Measurements from ENCODE around the gene TMEM235. TPM values are rescaled to one million over a fixed set of nuclear protein-coding genes. Genes with fewer than 3 reads are reported as not detected.

The TMEM235 gene
- total RNA-seq, 1 experiment from 2014 or later = not detected

GRCh38 chr17:78263063-78263735 is 31.8 kb downstream of the TMEM235 start:
- in situ Hi-C loops (cut with HindIII; ENCODE audit: low pct_unique_long_range_greater_than_20kb, low sequenced_read_pairs) = no loop called here
- no peak for DNase-seq (ENCODE audit: low read depth, low spot score)

- in situ Hi-C loops (cut with HindIII; ENCODE audit: low pct_unique_long_range_greater_than_20kb, low sequenced_read_pairs) = no loop called here
These were observed 32.4 kb downstream of the TMEM235 start for GRCh38 chr17:78263736-78264340.

GRCh38 chr17:78264590-78264989 is 33.2 kb downstream of the TMEM235 start:
- no peak for DNase-seq (ENCODE audit: low read depth, low spot score)
- in situ Hi-C loops (cut with HindIII; ENCODE audit: low pct_unique_long_range_greater_than_20kb, low sequenced_read_pairs) = no loop called here

More at GRCh38 chr17:78263736-78264340, 32.4 kb downstream of the TMEM235 start:
- no peak for DNase-seq (ENCODE audit: low read depth, low spot score)

DNA sequence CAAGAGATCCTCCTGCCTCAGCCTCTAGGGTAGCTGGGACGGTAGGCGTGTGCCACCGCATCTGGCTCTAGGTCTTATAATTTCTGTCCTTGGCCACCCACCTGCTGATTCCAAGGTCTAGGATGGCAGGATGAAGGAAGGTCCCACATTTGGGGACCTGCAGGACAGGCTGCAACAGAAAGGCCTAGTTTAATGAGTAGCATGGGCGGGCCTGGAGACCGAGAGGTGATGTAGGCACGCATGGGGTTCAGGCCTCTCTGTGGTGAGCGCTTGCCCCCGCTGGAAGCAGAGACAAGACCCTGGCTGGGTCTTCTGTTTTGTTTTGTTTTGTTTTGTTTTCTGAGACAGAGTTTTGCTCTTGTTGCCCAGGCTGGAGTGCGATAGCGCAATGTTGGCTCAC is 33.7 kb downstream of the TMEM235 start:
- DNase-seq (ENCODE audit: low read depth, low spot score) = no peak
- in situ Hi-C loops (cut with HindIII; ENCODE audit: low pct_unique_long_range_greater_than_20kb, low sequenced_read_pairs) = no loop called here

DNA sequence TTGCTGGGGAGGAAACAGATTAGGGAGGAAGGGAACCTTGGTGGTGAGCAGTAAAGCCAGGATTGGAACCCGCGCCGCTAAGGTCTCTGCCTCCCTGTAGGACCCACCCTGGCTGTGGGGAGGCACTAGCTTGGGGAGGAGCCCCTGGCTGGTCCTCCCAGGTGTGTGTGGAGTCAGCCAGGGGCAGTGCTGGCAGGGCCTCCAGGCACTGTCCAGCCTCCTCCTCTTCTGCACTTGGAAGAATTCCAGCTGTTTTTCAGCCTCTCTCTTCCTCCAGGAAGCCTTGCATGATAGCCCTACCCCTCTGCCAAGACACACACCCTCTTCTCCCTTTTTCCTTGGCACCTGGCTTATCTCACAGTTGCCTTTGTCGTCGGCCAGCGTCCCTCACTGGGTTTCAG is 34.8 kb downstream of the TMEM235 start:
- in situ Hi-C loops (cut with HindIII; ENCODE audit: low pct_unique_long_range_greater_than_20kb, low sequenced_read_pairs) = no loop called here
- DNase-seq (ENCODE audit: low read depth, low spot score) = no peak

- DNase-seq (ENCODE audit: low read depth, low spot score) = no peak
- in situ Hi-C loops (cut with HindIII; ENCODE audit: low pct_unique_long_range_greater_than_20kb, low sequenced_read_pairs) = no loop called here
These were observed 35.3 kb downstream of the TMEM235 start for GRCh38 chr17:78266771-78267170.

- DNase-seq (ENCODE audit: low read depth, low spot score) = no peak
- in situ Hi-C loops (cut with HindIII; ENCODE audit: low pct_unique_long_range_greater_than_20kb, low sequenced_read_pairs) = no loop called here
These were observed 36.0 kb downstream of the TMEM235 start for GRCh38 chr17:78267253-78268073.

DNA sequence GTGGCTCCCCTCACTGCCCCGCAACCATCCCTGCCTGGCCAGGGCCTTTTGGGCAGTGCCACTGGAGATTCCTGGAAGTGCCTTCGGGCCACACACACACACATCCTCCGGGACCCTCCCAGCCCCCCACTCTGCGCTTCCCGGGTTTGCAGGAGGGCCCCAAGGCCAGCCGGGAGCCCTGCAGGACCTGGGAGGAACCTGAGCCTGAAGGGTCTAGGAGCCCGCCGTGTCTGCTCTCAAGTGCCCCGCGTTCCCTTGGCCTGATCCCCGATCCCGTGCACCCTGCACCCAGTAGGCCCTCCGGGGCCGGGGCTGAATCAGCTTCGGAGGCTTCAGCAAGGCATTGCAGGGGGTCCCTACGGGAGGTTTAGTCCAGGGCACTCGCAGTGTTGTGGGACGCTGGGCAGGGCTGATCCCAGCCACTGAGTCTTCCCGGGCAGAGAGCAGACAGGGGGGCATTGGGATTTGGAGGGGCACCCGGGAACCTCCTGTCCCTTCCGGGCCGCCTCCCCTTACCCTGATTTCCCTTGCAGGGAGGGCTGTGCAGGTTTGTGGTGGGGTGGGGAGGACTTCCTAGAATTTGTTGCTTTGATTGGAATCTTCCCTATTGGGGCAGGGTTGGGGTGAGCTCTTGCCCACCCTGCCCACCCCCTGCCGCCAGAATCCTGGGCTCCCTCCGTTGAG is 36.9 kb downstream of the TMEM235 start:
- in situ Hi-C loops (cut with HindIII; ENCODE audit: low pct_unique_long_range_greater_than_20kb, low sequenced_read_pairs) = no loop called here
- DNase-seq (ENCODE audit: low read depth, low spot score) = no peak

GRCh38 chr17:78268951-78269905 is 37.8 kb downstream of the TMEM235 start:
- no peak for DNase-seq (ENCODE audit: low read depth, low spot score)
- in situ Hi-C loops (cut with HindIII; ENCODE audit: low pct_unique_long_range_greater_than_20kb, low sequenced_read_pairs) = no loop called here

- in situ Hi-C loops (cut with HindIII; ENCODE audit: low pct_unique_long_range_greater_than_20kb, low sequenced_read_pairs) = no loop called here
- DNase-seq (ENCODE audit: low read depth, low spot score) = no peak
These were observed 38.5 kb downstream of the TMEM235 start for GRCh38 chr17:78269955-78270381.

GRCh38 chr17:78271419-78272170 is 40.2 kb downstream of the TMEM235 start:
- no peak for DNase-seq (ENCODE audit: low read depth, low spot score)
- in situ Hi-C loops (cut with HindIII; ENCODE audit: low pct_unique_long_range_greater_than_20kb, low sequenced_read_pairs) = no loop called here

- in situ Hi-C loops (cut with HindIII; ENCODE audit: low pct_unique_long_range_greater_than_20kb, low sequenced_read_pairs) = no loop called here
- DNase-seq (ENCODE audit: low read depth, low spot score) = peak; percentile 98
These were observed 40.9 kb downstream of the TMEM235 start for GRCh38 chr17:78272181-78272913.

DNA sequence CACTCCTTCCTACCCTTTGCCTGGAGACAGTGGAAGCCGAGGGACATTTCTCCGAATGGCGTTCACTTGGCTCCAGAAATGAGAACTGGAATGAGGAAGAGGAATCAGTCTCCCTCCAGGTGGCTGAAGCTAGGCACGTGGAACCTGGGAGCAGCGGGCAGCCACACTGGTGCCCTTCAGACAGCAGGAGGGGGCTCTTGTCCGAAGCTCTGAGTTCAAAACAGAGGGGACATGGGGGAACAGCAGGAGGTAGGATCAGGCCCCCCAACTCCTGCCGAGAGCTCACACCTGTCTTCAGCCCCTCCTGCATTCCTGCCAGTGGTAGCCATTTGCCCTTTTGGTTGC is 41.5 kb downstream of the TMEM235 start:
- in situ Hi-C loops (cut with HindIII; ENCODE audit: low pct_unique_long_range_greater_than_20kb, low sequenced_read_pairs) = no loop called here
- DNase-seq (ENCODE audit: low read depth, low spot score) = no peak

- in situ Hi-C loops (cut with HindIII; ENCODE audit: low pct_unique_long_range_greater_than_20kb, low sequenced_read_pairs) = no loop called here
- no peak for DNase-seq (ENCODE audit: low read depth, low spot score)
These were observed 42.4 kb downstream of the TMEM235 start for GRCh38 chr17:78273813-78274212.

DNA sequence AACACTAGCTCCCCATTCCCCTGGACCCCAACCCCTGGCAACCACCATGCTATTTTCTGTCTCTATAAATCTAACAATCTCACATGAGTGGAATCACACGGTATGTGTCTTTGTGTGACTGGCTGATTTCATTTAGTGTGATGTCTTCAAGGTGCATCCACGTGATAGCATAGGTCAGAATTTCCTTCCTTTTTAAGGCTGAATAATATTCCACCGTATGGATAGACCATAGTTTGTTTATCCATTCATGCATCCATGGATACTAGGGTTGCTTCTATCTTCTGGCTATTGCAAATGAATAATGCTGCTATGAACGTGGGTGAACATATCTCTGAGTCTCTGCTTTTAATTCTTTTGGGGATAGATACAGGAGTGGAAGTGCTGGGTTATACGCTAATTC is 43.9 kb downstream of the TMEM235 start:
- in situ Hi-C loops (cut with HindIII; ENCODE audit: low pct_unique_long_range_greater_than_20kb, low sequenced_read_pairs) = no loop called here
- DNase-seq (ENCODE audit: low read depth, low spot score) = no peak

All from SK-MEL-5 (cell line).